Mammary epithelial cell (primary cell): ENCODE data around the gene EXOSC10.

ENCODE experiments used
- EZH2 ChIP-seq: IDR thresholded peaks from 2 replicates; pipeline ENCODE4 v1.6.1; 2012; ENCODE audit warnings: low read length, inconsistent platforms, borderline replicate concordance
- TF ChIP-seq, protein P1 (sequence below), 2 donors: IDR thresholded peaks in 1 of 2; conservative IDR thresholded peaks in 1 of 2; 2 replicates each; pipeline ENCODE4 v1.5.1; 2011 to 2012; ENCODE audit warnings: inconsistent platforms in 2 of 2, low read length in 2 of 2, mild to moderate bottlenecking in 2 of 2, control low read depth in 1 of 2, low read depth in 1 of 2; ENCODE audit not compliant: insufficient read depth in 1 of 2; ENCODE audit errors: extremely low read depth in 1 of 2

DNA sequence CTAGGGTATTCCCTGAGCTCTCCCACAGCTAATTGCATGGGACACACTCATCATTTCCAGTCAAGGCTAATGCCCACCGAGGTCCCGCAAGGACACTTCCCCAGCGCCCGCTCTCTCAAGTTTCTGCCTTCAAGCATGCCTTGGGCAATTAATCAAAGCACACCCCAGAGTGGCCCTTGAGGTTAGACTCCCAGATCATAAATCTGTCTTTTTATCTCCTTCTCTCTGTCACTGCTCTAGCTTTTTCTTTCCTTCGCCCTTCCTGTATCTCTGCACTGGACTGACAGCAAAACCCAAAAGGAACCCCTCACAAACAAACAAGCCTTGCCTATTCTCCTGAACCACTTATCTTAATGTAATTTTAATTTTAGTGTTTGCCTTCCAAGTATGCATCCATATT lies 7.9 kb upstream of the EXOSC10 start:
- TF ChIP-seq, protein P1, sequence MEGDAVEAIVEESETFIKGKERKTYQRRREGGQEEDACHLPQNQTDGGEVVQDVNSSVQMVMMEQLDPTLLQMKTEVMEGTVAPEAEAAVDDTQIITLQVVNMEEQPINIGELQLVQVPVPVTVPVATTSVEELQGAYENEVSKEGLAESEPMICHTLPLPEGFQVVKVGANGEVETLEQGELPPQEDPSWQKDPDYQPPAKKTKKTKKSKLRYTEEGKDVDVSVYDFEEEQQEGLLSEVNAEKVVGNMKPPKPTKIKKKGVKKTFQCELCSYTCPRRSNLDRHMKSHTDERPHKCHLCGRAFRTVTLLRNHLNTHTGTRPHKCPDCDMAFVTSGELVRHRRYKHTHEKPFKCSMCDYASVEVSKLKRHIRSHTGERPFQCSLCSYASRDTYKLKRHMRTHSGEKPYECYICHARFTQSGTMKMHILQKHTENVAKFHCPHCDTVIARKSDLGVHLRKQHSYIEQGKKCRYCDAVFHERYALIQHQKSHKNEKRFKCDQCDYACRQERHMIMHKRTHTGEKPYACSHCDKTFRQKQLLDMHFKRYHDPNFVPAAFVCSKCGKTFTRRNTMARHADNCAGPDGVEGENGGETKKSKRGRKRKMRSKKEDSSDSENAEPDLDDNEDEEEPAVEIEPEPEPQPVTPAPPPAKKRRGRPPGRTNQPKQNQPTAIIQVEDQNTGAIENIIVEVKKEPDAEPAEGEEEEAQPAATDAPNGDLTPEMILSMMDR (conservative IDR thresholded peaks at IDR 0.05 in 1 of 2, IDR thresholded peaks at IDR 0.05 in 1 of 2; ENCODE audit: extremely low read depth in 1 of 2, insufficient read depth in 1 of 2, low read depth in 1 of 2, low read length in 2 of 2): no peak
- TF ChIP-seq EZH2: no peak
